IMR-90 (cell line): ENCODE results near the gene CDC34. TPM values are rescaled to one million over a fixed set of nuclear protein-coding genes. Genes with fewer than 3 reads are reported as not detected.

ENCODE experiments used
- ATAC-seq: fragments of 200-7000 bp; cut with Tn5 transposase; 2 replicates; pipeline ENCODE4 v1.9.1; 2020; ENCODE audit warnings: low read depth, mild to moderate bottlenecking, moderate library complexity
- BruUV-seq: library from RNA; stranded (reverse); fragments of 400-500 nt; replicated peaks from 2 replicates; lab custom pipeline; 2021; lab: Mats Ljungman, UMichigan
- CTCF ChIA-PET: fragments of 300-600 bp; formaldehyde crosslinking; extraction: SDS; loops from one replicate; lab custom pipeline; 2021; ENCODE audit warnings: antibody characterized with exemption; lab: Yijun Ruan, JAX
- POLR2A ChIA-PET: fragments of 300-600 bp; sonication (Branson Sonifier 250); formaldehyde crosslinking; loops from one replicate; lab custom pipeline; 2022; ENCODE audit warnings: antibody characterized with exemption; ENCODE audit not compliant: unreplicated experiment; lab: Charles Lee
- DNase-seq: peaks from one replicate; pipeline ENCODE4 v3.0.0; 2013
- H2AFZ ChIP-seq: replicated peaks from 2 replicates; pipeline ENCODE3; 2013; ENCODE audit warnings: low read length, mild to moderate bottlenecking; ENCODE audit not compliant: poor library complexity
- H2AK5ac ChIP-seq: 2 replicates; pipeline ENCODE4 v1.6.1; 2013; ENCODE audit warnings: low read depth, low read length, inconsistent platforms
- H2AK9ac ChIP-seq: replicated peaks from 2 replicates; pipeline ENCODE3; 2013; ENCODE audit warnings: mild to moderate bottlenecking, low read depth, low read length, moderate library complexity; ENCODE audit not compliant: poor library complexity
- H2BK120ac ChIP-seq: 2 replicates; pipeline ENCODE4 v1.6.1; 2013; ENCODE audit warnings: low read depth, low read length, inconsistent platforms
- H2BK15ac ChIP-seq: 3 replicates; pipeline ENCODE4 v1.6.1; 2013; ENCODE audit warnings: low read depth, low read length, inconsistent platforms
- H2BK20ac ChIP-seq: 2 replicates; pipeline ENCODE4 v1.6.1; 2013; ENCODE audit warnings: low read depth, mild to moderate bottlenecking, inconsistent platforms, low read length, moderate library complexity
- H2BK5ac ChIP-seq: 2 replicates; pipeline ENCODE4 v1.6.1; 2013; ENCODE audit warnings: mild to moderate bottlenecking, low read depth, low read length, inconsistent platforms; ENCODE audit not compliant: poor library complexity, severe bottlenecking
- H3K14ac ChIP-seq: replicated peaks from 2 replicates; pipeline ENCODE4 v1.6.1; 2013; ENCODE audit warnings: low read depth, low read length, inconsistent platforms
- H3K18ac ChIP-seq: 2 replicates; pipeline ENCODE4 v1.6.1; 2013; ENCODE audit warnings: low read depth, low read length, control low read depth
- H3K23ac ChIP-seq: 2 replicates; pipeline ENCODE4 v1.6.1; 2013; ENCODE audit warnings: low read depth, low read length, inconsistent platforms
- H3K27ac ChIP-seq: 2 replicates; pipeline ENCODE4 v1.5.1; 2013; ENCODE audit warnings: mild to moderate bottlenecking, control low read depth, low read length; ENCODE audit not compliant: insufficient read depth
- H3K27me3 ChIP-seq: 2 replicates; pipeline ENCODE4 v1.6.1; 2013; ENCODE audit warnings: low read length; ENCODE audit not compliant: control insufficient read depth, insufficient read depth
- H3K36me3 ChIP-seq: 2 replicates; pipeline ENCODE4 v1.6.1; 2013; ENCODE audit warnings: low read length, mixed read lengths; ENCODE audit not compliant: control insufficient read depth, insufficient read depth
- H3K4ac ChIP-seq: 2 replicates; pipeline ENCODE4 v1.6.1; 2013; ENCODE audit warnings: low read depth, low read length, inconsistent platforms
- H3K4me1 ChIP-seq: 2 replicates; pipeline ENCODE4 v1.6.1; 2013; ENCODE audit warnings: low read length, mixed read lengths; ENCODE audit not compliant: control insufficient read depth, insufficient read depth
- H3K4me2 ChIP-seq: 2 replicates; pipeline ENCODE4 v1.6.1; 2013; ENCODE audit warnings: low read depth, mild to moderate bottlenecking, control low read depth, low read length, moderate library complexity
- H3K4me3 ChIP-seq: 2 replicates; pipeline ENCODE4 v1.5.1; 2013; ENCODE audit warnings: low read depth, mild to moderate bottlenecking, control low read depth, low read length, moderate library complexity; ENCODE audit not compliant: insufficient read depth
- H3K56ac ChIP-seq: 2 replicates; pipeline ENCODE4 v1.6.1; 2013; ENCODE audit warnings: low read length, inconsistent platforms; ENCODE audit not compliant: insufficient read depth; ENCODE audit errors: extremely low read depth
- H3K79me1 ChIP-seq, 2 experiments: 2 replicates each; pipeline ENCODE4 v1.6.1; 2013; ENCODE audit warnings: low read length in 2 of 2, inconsistent platforms in 1 of 2, low read depth in 1 of 2
- H3K9ac ChIP-seq: 2 replicates; pipeline ENCODE4 v1.6.1; 2013; ENCODE audit warnings: low read depth, low read length, control low read depth
- H3K9me1 ChIP-seq: 2 replicates; pipeline ENCODE4 v1.6.1; 2013; ENCODE audit warnings: low read length, inconsistent platforms; ENCODE audit not compliant: insufficient read depth
- H3K9me3 ChIP-seq: 2 replicates; pipeline ENCODE4 v1.6.1; 2013; ENCODE audit warnings: low read length; ENCODE audit not compliant: control insufficient read depth, insufficient read depth
- H4K20me1 ChIP-seq: 2 replicates; pipeline ENCODE4 v1.6.1; 2013; ENCODE audit warnings: low read length, inconsistent platforms; ENCODE audit not compliant: insufficient read depth
- H4K5ac ChIP-seq: 2 replicates; pipeline ENCODE4 v1.6.1; 2013; ENCODE audit warnings: mild to moderate bottlenecking, low read depth, low read length, control low read depth
- H4K8ac ChIP-seq, 2 experiments: 2 replicates each; pipeline ENCODE4 v1.6.1; 2013; ENCODE audit warnings: low read depth in 2 of 2, low read length in 2 of 2, control low read depth in 1 of 2, inconsistent platforms in 1 of 2
- H4K91ac ChIP-seq: 2 replicates; pipeline ENCODE4 v1.6.1; 2013; ENCODE audit warnings: low read depth, low read length, inconsistent platforms; ENCODE audit not compliant: insufficient read depth
- BHLHE40 ChIP-seq: fragments of 150-350 bp; IDR thresholded peaks from 2 replicates; pipeline ENCODE4 v1.6.1; 2016; ENCODE audit warnings: mild to moderate bottlenecking, low read depth, low read length
- CEBPB ChIP-seq: IDR thresholded peaks from 2 replicates; pipeline ENCODE4 v1.6.1; 2012; ENCODE audit warnings: low read depth, low read length, improper control_type of control experiment
- CHD1 ChIP-seq: IDR thresholded peaks from 2 replicates; pipeline ENCODE4 v1.6.1; 2012; ENCODE audit warnings: low read depth, low read length, improper control_type of control experiment
- FOS ChIP-seq: fragments of 150-350 bp; IDR thresholded peaks from 2 replicates; pipeline ENCODE4 v1.6.1; 2016; ENCODE audit warnings: low read depth, low read length
- MAZ ChIP-seq: IDR thresholded peaks from 2 replicates; pipeline ENCODE4 v1.6.1; 2012; ENCODE audit warnings: low read depth, mild to moderate bottlenecking, low read length, improper control_type of control experiment, moderate library complexity, borderline replicate concordance
- MXI1 ChIP-seq: IDR thresholded peaks from 2 replicates; pipeline ENCODE4 v1.6.1; 2012; ENCODE audit warnings: low read depth, mild to moderate bottlenecking, low read length, moderate library complexity, borderline replicate concordance
- NFE2L2 ChIP-seq: fragments of 150-350 bp; IDR thresholded peaks from 2 replicates; pipeline ENCODE4 v1.6.1; 2016; ENCODE audit warnings: low read depth, mild to moderate bottlenecking, low read length
- POLR2A ChIP-seq: IDR thresholded peaks from 2 replicates; pipeline ENCODE4 v1.6.1; 2012; ENCODE audit warnings: mild to moderate bottlenecking, low read depth, low read length
- RCOR1 ChIP-seq: IDR thresholded peaks from 2 replicates; pipeline ENCODE4 v1.6.1; 2012; ENCODE audit warnings: mild to moderate bottlenecking, low read length, improper control_type of control experiment; ENCODE audit not compliant: insufficient replicate concordance
- SMC3 ChIP-seq: fragments of 150-350 bp; IDR thresholded peaks from 2 replicates; pipeline ENCODE4 v1.6.1; 2016; ENCODE audit warnings: low read depth, mild to moderate bottlenecking, antibody characterized with exemption, low read length, moderate library complexity
- WGBS, 2 experiments: methylation state at CpG; one replicate each; pipeline versions ENCODE4 v1.1.5 to v1.1.7; 2013; ENCODE audit warnings: missing lambda C conversion rate in 2 of 2; ENCODE audit not compliant: insufficient read length in 1 of 2; ENCODE audit errors: extremely low coverage in 2 of 2; 5-methylcytosine and 5-hydroxymethylcytosine counted together
- dilution Hi-C: fragments of 300-500 bp; cut with HindIII; formaldehyde crosslinking; loops from one replicate; pipeline ENCODE4 v1.14.3; 2018; ENCODE audit warnings: low sequenced_read_pairs; ENCODE audit not compliant: unreplicated experiment
- in situ Hi-C: fragments of 300-500 bp; cut with MboI; formaldehyde crosslinking; loops from 3 replicates; pipeline ENCODE4 v1.14.3; 2019; ENCODE audit warnings: low sequenced_read_pairs, inconsistent platforms, mixed read lengths
- intact Hi-C: fragments of 100-400 bp; cut with micrococcal nuclease; formaldehyde crosslinking; loops from 2 replicates; pipeline ENCODE4 v1.10.0; 2022
- polyA plus RNA-seq, 3 experiments: library from polyadenylated mRNA; depleted of rRNA; stranded (reverse); fragments of >200 nt; gene quantifications; 2 replicates each; pipeline ENCODE4 v1.2.3, GENCODE V29; 2012; ENCODE audit warnings: low replicate concordance in 1 of 3
- total RNA-seq: library from RNA; depleted of rRNA; stranded (reverse); fragments of >200 nt; gene quantifications from 2 replicates; pipeline ENCODE4 v1.2.3, GENCODE V29; 2012
- TF ChIP-seq, protein P1 (sequence below): fragments of 150-350 bp; IDR thresholded peaks from 2 replicates; pipeline ENCODE4 v1.6.1; 2017; ENCODE audit warnings: mild to moderate bottlenecking, antibody characterized with exemption, low read length, low read depth

CDC34 gene
- total and polyA plus RNA-seq, 2 of the 4 experiments (the other 2 are of a cell fraction): 35.7 to 68.9 TPM

DNA sequence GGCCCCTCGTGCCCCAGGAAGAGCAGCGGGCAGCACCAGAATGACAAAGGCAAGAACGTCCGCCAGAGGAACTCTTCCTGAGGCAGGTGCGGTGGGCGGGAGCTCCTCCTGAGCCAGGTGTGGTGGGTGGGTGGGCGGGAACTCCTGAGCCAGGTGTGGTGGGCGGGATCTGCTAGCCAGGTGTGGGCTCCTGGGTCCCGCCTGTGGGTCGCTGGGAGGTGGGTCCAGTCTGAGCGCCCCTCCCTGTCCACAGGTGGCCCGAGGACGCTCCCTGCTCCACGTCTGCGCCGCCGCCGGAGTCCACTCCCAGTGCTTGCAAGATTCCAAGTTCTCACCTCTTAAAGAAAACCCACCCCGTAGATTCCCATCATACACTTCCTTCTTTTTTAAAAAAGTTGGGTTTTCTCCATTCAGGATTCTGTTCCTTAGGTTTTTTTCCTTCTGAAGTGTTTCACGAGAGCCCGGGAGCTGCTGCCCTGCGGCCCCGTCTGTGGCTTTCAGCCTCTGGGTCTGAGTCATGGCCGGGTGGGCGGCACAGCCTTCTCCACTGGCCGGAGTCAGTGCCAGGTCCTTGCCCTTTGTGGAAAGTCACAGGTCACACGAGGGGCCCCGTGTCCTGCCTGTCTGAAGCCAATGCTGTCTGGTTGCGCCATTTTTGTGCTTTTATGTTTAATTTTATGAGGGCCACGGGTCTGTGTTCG lies 51.1 kb downstream of the CDC34 start:
- peaks cover 60% of the 10 kb centered on the region for H4K20me1 ChIP-seq
- WGBS, 2 experiments: 77% methylated on average over 14 of the region's 31 CpGs; no CpG with 5 or more reads in 1 of the 2 experiments
- H3K18ac ChIP-seq: no peak overlapping the region
- H3K4me1 ChIP-seq: peaks cover 3% of the 10 kb centered on the region; the same call in 1 of the 2 replicates
- H4K91ac ChIP-seq: no peak overlapping the region
- no peak overlapping the region for H3K4me2 ChIP-seq
- no peak overlapping the region for H4K5ac ChIP-seq
- H3K56ac ChIP-seq: no peak overlapping the region
- intact Hi-C loops (no loop called here), dilution Hi-C loops (no loop called here), in situ Hi-C loops (no loop called here)
- no peak overlapping the region for H2BK120ac ChIP-seq
- ATAC-seq (peak; percentile 52), DNase-seq (peak; percentile 59)
- H3K27me3 ChIP-seq: no peaks in the 10 kb centered on the region
- H2AK5ac ChIP-seq: no peak overlapping the region
- TSS peak; percentile 100 for BruUV-seq
- no peak overlapping the region for H4K8ac ChIP-seq
- H3K23ac ChIP-seq: no peak overlapping the region
- POLR2A ChIA-PET: no interaction called here
- H2BK20ac ChIP-seq: no peak overlapping the region
- H3K36me3 ChIP-seq: peaks cover 26% of the 10 kb centered on the region; the same call in 1 of the 2 replicates
- H3K79me1 ChIP-seq: peaks cover 0 to 24% of the 10 kb centered on the region in 2 experiments; a peak in 1 of 4 replicates
- H3K4me3 ChIP-seq: no peak overlapping the region
- H2AK9ac ChIP-seq: peak overlapping the region; percentile 45
- CTCF ChIA-PET: no interaction called here
- H3K27ac ChIP-seq: no peak overlapping the region
- no peak overlapping the region for H3K9ac ChIP-seq
- H3K9me3 ChIP-seq: no peaks in the 10 kb centered on the region
- H2AFZ ChIP-seq: no peak overlapping the region
- no peak overlapping the region for H3K14ac ChIP-seq
- no peak overlapping the region for H3K4ac ChIP-seq
- no peaks in the 10 kb centered on the region for H3K9me1 ChIP-seq
- peak; percentile 70 for TF ChIP-seq FOS
- no peak for TF ChIP-seq MXI1
- peak; percentile 28; the same call in 1 of the 2 replicates for TF ChIP-seq MAZ
- TF ChIP-seq POLR2A: no peak
- TF ChIP-seq, protein P1, sequence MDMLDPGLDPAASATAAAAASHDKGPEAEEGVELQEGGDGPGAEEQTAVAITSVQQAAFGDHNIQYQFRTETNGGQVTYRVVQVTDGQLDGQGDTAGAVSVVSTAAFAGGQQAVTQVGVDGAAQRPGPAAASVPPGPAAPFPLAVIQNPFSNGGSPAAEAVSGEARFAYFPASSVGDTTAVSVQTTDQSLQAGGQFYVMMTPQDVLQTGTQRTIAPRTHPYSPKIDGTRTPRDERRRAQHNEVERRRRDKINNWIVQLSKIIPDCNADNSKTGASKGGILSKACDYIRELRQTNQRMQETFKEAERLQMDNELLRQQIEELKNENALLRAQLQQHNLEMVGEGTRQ: 0 out of 2 replicates have a peak, but pooled peaks have one; percentile 5
- TF ChIP-seq BHLHE40: peak; percentile 57; the same call in 1 of the 2 replicates
- peak; percentile 76 for TF ChIP-seq CEBPB
- TF ChIP-seq RCOR1: no peak
- TF ChIP-seq SMC3: no peak
- TF ChIP-seq CHD1: no peak
- TF ChIP-seq NFE2L2: no peak
- no peak overlapping the region for H2BK5ac ChIP-seq
- H2BK15ac ChIP-seq: no peak overlapping the region
